Measurements from ENCODE around the gene OSBPL1A. TPM values are rescaled to one million over a fixed set of nuclear protein-coding genes. Genes with fewer than 3 reads are reported as not detected.

Gene OSBPL1A
- total and polyA plus RNA-seq, 10 of the 15 experiments (the other 5 are each of a cell fraction or from before 2014, with no cell fraction given) = 0.02 to 0.83 (median 0.11) TPM; not detected in 6

DNA sequence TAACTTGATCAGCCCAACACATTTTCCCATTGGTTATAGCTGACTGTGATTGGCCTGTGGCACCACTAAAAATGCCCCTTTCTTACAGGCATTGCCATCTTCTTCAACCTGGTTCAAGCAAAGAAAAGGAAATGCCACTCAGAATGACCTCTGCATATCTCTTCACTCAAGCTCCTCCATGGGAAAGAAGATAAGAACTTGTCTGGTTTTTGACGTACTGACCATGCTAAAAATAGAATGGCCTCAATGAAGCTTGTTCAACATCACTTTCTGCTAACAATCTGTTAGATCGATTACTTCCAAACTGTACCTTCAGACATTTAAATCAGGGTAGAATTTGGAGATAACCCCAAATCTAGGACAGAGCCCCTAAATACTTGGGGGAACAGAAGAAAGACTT lies 149.3 kb downstream of the OSBPL1A start:
- Histone ChIP-seq H3K4me3 (no peak overlapping the region), H3K4me1 (ENCODE audit: control insufficient read depth, insufficient read depth, low read length) (peaks cover 10% of the 10 kb centered on the region), H4K20me1 (ENCODE audit: control insufficient read depth, insufficient read depth) (no peaks in the 10 kb centered on the region), H3K79me2 (ENCODE audit: control insufficient read depth, insufficient read depth, low read length) (no peaks in the 10 kb centered on the region), H3K36me3 (ENCODE audit: control insufficient read depth in 2 of 2, insufficient read depth in 2 of 2, low read length in 1 of 2) (no peaks in the 10 kb centered on the region), H3K4me2 (ENCODE audit: control insufficient read depth, insufficient read depth) (no peak overlapping the region), H3K9me3 (replicated peaks; ENCODE audit: control insufficient read depth, insufficient read depth, low read length) (no peaks in the 10 kb centered on the region), H3K27ac (ENCODE audit: control insufficient read depth, insufficient read depth) (no peak overlapping the region), H3K9ac (ENCODE audit: control insufficient read depth, insufficient read depth, low read length) (no peak overlapping the region), H3K27me3 (replicated peaks in 1 of 2; ENCODE audit: control insufficient read depth in 2 of 2, insufficient read depth in 2 of 2, low read length in 1 of 2) (peaks cover 0 to 4% of the 10 kb centered on the region in 2 experiments; a peak in 3 of 4 replicates), H2AFZ (ENCODE audit: control insufficient read depth, low read depth, low read length) (no peak overlapping the region)
- RAD21 ChIA-PET (ENCODE audit: unreplicated experiment) = no interaction called here
- no TSS peak for BruUV-seq (replicated peaks)
- CTCF ChIA-PET = no interaction called here
- WGBS (ENCODE audit: insufficient coverage, insufficient replicate concordance, low lambda C conversion rate, missing lambda C conversion rate) = 77% methylated on average over 2 of the region's 2 CpGs
- ATAC-seq (no peak), DNase-seq (ENCODE audit: low read depth, low spot score) (no peak), FAIRE-seq (no peak)
- SMC1A ChIA-PET (ENCODE audit: uncharacterized antibody, unreplicated experiment) = no interaction called here
- in situ Hi-C loops (cut with MboI) (no loop called here), intact Hi-C loops (cut with micrococcal nuclease; ENCODE audit: unreplicated experiment) (no loop called here)
- TF ChIP-seq NR2F1 (conservative IDR thresholded peaks at IDR 0.05) (no peak), DPF2 (IDR thresholded peaks at IDR 0.05) (no peak), FOS (IDR thresholded peaks at IDR 0.05; ENCODE audit: borderline replicate concordance, extremely low read depth, insufficient read length) (no peak), FOXM1 (IDR thresholded peaks at IDR 0.05; ENCODE audit: low read depth, low read length) (no peak), SIN3A (IDR thresholded peaks at IDR 0.05; ENCODE audit: low read depth, low read length) (no peak)
- TF ChIP-seq, protein P1, sequence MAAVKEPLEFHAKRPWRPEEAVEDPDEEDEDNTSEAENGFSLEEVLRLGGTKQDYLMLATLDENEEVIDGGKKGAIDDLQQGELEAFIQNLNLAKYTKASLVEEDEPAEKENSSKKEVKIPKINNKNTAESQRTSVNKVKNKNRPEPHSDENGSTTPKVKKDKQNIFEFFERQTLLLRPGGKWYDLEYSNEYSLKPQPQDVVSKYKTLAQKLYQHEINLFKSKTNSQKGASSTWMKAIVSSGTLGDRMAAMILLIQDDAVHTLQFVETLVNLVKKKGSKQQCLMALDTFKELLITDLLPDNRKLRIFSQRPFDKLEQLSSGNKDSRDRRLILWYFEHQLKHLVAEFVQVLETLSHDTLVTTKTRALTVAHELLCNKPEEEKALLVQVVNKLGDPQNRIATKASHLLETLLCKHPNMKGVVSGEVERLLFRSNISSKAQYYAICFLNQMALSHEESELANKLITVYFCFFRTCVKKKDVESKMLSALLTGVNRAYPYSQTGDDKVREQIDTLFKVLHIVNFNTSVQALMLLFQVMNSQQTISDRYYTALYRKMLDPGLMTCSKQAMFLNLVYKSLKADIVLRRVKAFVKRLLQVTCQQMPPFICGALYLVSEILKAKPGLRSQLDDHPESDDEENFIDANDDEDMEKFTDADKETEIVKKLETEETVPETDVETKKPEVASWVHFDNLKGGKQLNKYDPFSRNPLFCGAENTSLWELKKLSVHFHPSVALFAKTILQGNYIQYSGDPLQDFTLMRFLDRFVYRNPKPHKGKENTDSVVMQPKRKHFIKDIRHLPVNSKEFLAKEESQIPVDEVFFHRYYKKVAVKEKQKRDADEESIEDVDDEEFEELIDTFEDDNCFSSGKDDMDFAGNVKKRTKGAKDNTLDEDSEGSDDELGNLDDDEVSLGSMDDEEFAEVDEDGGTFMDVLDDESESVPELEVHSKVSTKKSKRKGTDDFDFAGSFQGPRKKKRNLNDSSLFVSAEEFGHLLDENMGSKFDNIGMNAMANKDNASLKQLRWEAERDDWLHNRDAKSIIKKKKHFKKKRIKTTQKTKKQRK (IDR thresholded peaks at IDR 0.05; ENCODE audit: low read depth, low read length) = no peak
- TF ChIP-seq, protein P2, sequence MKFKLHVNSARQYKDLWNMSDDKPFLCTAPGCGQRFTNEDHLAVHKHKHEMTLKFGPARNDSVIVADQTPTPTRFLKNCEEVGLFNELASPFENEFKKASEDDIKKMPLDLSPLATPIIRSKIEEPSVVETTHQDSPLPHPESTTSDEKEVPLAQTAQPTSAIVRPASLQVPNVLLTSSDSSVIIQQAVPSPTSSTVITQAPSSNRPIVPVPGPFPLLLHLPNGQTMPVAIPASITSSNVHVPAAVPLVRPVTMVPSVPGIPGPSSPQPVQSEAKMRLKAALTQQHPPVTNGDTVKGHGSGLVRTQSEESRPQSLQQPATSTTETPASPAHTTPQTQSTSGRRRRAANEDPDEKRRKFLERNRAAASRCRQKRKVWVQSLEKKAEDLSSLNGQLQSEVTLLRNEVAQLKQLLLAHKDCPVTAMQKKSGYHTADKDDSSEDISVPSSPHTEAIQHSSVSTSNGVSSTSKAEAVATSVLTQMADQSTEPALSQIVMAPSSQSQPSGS (IDR thresholded peaks at IDR 0.05; ENCODE audit: low read length) = no peak
- POLR2A ChIA-PET = no interaction called here
